GM21423 (cell line): ENCODE results near the gene DNAJA1.
"Not testable (repeated sequence)": the region's sequence is repeated elsewhere in the genome, so short reads cannot be mapped to it uniquely, and the experiment has no call there.

Experiments
- ATAC-seq: cut with Tn5 transposase; IDR thresholded peaks from one replicate; pipeline ENCODE4 v1.9.1; 2021; ENCODE audit warnings: mild to moderate bottlenecking, moderate library complexity; ENCODE audit not compliant: unreplicated experiment

Gene DNAJA1

DNA sequence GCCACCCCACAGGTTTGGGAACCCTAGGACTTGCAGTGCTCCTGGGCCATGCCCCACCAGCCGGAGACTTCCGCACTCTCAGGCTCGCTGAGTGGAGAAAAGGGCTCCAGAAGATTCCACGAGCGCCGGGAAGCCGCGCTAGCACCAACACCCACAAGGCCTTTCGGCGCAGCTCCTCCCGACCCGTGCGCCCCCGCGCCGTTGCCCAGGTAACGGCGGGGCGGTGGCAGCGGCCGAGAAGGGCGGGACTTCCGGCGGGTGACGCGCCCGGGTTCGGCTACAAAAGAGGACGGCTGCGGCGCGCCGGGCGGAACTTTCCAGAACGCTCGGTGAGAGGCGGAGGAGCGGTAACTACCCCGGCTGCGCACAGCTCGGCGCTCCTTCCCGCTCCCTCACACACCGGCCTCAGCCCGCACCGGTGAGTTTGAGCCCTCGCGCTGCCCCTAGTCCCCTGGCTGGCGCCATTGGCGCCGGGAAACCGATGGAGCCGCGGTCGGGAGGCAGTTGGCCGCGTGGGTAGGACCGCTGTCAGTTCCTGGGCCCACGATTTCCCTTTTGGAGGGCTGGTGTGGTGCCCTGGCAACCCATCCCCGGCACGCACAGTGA is at the start of gene DNAJA1:
Gene DNAJA1 (plus strand): TSS at position 308 of the 606 bp plus-strand sequence. CDS start 1,212 bp downstream, outside the sequence.
- ATAC-seq, result peak; percentile 92

DNA sequence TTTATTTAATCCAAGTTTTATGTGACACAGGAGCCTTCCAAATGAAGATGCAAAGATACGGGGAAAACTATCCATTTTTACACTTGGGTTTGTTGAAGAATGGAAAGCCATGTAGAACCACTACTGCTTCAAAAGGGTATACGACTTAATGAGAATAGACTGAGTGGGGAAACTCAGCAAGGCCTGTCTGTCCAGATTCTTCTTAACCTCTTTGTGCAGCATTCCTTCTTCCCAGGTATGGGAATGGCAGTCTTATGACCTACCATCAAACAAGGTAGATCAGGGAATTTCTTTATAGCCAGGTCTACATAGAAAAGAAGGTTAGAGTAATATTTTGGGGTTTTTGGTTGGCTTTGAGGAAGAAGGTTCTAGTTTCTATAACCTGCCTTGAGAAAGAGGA is 47.0 kb upstream of the DNAJA1 start:
- no peak for ATAC-seq

DNA sequence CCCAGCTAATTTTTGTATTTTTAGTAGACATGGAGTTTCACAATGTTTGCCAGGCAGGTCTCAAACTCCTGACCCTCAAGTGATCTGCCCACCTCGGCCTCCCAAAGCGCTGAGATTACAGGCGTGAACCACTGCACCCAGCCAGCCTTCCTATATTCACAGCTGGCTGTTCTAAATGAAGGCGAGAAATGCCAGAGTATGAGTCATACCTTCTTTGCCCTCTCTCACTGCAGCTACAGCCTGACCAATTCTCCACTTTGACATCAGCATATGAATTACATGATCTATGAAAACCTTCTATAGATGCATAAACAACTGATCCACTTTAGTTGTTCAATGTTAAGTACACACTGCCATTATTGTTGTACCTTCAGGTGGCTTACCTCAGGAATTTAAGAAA is 38.1 kb upstream of the DNAJA1 start:
- ATAC-seq, result no peak

DNA sequence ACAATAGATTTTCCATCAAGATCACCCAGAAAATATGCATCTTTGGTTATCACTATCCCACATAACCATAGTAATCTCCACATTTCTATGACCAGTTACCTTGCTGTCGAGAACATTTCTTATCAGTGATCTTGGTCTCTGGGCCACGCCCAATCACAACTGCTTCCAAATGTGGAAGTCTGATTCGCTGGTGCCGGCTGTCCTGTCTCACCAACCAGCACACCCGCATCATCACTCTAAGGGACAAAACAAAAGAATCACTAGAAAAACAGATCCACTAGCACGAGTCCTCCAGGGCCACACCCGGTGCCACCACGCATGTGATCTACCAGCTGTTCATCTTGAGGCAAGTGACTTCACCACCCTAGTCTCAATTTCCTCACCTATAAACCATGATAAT is 35.4 kb upstream of the DNAJA1 start:
- ATAC-seq, result no peak

DNA sequence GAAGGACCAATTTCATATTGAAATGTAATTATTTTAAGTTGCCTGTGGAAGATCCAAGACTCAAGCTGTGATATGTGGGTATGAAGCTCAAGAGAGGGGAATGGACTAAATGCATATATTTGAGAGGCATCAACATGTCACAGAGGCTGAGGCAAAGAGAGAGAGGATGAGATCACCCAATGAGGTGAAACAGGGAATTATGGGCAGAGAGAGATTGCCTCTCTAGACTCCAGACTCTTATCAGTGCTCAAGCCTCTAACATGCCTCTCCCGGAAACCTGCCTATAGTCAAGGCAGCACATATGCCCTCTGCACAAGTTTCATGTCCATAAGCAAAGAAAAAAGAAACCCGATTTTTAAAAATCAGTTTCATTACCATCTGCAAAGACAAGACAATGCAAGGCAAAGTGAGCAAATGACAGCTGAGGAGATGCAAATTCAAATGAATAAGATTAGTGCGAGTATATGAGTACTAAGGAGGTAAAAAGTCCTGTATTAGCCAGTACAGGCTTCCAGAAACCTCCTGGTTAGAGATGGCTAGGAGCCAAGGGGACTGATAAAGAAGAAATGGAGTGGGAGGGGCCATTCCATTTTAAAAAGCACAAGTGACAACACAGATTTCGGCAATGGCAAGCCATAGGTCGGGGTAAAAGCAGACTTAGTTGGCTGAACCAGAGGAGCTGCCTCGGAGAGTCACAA is 33.0 kb upstream of the DNAJA1 start:
- ATAC-seq, result no peak

DNA sequence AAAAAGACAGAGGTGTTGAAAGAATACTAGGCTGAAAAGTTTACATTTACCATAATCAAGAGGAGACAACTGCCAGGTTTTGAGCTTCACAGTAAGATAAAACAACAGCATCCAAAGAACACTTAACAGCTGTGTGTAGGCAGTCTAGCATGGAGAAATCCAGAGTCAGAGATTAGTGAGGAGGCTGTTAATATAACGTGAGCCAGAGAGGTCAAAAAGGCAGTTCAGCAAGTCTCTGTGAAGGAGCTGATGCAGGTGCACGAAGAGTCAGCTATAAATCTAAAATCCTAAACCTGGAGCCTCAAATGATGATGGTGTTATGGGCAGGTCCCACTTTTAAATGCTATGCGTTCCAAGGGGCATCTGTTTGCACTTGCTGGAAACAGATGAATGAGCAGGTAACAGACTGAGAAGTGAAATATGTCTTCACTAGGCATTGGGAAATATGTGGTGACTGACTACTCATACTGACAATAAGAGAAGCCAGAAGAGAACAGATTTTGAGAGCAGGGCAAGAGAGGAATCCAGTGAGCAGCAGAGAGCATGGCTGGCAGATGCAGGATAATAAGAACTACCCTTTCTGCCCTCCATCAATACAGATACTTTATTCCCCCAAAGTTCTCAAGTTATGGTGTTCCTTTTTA is 32.4 kb upstream of the DNAJA1 start:
- no peak for ATAC-seq

DNA sequence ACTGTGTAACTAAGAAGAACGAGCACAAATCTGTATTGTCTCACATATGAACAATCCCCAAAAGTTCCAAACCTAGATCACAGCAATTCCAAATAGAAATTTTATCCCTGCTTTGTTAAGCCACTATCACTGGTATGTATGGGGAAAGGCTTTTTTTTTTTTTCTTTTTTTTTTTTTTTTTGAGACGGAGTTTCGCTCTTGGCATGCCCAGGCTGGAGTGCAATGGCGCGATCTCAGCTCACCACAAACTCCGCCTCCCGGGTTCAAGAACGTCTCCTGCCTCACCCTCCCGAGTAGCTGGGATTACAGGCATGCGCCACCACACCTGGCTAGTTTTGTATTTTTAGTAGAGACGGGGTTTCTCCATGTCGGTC is 24.4 kb upstream of the DNAJA1 start:
- not testable (repeated sequence) for ATAC-seq

DNA sequence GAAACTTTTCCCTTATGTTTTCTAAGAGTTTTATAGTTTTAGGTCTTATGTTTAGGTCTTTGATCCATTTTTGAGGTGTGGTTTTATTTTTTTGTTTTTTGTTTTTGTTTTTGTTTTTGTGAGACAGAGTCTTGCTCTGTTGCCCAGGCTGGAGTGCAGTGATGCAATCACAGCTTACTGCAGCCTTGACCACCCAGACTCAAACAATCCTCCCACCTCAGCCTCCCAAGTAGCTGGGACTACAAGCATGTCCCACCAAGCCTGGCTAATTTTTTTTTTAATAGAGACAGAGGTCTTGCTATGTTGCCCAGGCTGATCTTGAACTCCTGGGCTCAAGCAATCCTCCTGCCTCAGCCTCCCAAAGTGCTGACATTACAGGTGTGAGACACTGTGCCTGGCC is 19.7 kb upstream of the DNAJA1 start:
- not testable (repeated sequence) for ATAC-seq

DNA sequence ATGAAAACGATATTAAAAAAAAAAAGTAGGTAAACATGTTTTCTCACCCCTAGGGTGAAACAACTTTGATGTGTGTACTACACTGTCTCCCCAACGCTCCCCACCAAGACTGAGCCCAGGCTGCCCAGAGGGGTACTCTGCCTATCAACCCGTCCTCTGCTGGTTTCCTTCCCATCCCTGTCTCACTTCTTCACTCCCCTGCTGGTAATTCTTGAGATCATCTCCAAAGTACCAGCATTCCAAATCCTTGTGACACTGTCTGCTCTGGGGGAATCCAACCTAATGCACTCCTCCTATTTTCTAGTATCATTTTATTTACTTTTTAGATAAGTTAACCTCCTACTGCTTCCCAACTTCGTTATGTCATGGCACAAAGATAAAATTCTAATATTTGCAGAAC is 17.3 kb upstream of the DNAJA1 start:
- no peak for ATAC-seq

DNA sequence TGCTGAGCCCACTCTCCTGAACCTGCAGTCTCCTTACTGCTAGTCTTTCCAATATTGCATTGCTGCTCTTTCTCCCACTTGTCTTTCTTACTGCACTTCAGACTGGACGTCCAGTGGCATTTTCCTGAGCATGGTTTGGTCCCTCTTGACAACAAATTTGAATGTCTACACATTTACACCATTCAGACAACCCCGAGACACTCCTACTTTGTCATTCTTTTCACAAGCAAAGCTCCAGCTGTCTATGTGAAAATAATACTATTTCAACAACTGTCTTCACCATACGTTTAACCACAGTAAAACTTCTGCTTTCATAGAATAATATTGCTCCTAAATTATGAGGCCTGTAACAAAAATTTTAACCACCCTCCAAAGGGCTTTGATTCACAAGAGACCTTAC is 13.2 kb upstream of the DNAJA1 start:
- no peak for ATAC-seq

DNA sequence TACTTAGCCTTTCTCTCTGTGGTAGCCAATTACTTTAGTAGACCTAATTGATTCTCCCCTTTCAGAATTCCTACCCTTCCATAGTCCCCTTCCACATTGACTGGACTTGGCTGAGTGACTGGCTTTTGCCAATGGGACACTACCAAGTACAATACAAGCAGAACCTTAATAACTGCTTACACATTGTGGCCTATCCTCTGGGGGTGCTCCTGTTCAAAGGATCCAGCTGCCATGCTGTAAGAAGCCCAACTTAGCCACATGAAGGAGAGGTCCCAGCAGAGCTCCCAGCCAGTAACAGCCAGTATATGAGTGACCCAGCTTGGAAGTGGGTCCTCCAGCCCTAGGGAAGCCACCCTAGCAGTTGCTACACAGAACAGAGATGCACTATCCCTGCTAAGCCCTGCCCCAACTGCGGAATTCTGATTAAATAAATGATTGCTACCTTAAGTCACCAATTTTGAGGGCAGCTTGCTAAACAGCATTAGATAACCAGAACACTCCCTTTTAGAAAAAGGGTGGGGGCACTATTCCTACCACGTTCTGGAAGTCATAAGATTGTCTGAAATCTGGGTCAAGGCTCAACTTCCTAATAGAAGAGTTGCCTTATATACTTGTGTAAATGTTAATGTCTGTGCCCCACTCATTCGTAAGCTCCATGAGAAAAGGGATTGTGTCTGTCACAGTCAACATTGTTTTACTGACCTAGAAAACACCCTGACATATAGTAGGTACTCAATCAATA is 12.6 kb upstream of the DNAJA1 start:
- no peak for ATAC-seq

DNA sequence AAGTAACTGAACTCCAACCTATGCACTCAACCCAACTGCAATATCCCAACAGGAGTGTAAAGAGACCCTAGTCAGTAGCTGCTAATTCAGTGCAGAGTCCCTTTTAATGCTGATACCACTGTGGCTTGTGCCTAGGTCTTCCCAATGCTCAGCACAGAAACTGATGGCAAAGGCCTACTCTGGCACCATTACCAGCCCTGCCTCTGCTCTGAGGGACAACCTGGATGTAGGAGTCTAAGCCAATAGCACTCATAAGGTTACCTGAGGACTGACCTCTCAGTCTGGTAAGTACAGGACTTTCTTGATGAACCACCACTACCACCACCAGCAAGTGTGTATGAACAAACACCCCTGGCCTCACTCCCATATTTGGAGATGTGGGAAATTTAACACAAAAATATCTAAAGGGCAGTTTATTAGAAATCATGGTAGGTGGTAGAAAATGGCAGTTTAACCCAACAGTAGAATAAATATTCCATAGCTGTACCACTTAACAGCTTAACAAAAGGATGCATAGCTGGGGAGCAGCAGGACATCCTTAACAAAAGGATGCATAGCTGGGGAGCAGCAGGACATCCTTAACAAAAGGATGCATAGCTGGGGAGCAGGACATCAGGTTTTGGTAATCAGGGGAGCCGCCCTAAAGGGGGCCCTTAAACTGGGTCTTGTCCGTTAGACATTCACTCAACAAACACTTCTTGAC is 11.0 kb upstream of the DNAJA1 start:
- no peak for ATAC-seq

DNA sequence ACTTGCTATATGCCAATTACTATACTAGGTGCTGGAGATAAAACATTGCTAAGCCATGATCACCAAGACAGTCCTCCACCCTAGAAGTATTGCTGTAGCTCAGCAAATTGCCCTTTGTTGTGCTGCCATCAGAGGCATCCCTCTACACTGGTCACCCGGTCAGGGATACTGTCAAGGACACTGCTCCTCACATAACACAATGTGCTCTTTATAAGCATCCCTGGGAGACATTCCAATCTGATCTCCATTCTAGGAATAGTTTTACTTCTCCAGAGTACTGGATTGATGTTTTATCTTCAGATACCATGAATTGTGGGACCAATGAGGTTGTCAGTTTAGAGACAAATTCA is 10.4 kb upstream of the DNAJA1 start:
- no peak for ATAC-seq

DNA sequence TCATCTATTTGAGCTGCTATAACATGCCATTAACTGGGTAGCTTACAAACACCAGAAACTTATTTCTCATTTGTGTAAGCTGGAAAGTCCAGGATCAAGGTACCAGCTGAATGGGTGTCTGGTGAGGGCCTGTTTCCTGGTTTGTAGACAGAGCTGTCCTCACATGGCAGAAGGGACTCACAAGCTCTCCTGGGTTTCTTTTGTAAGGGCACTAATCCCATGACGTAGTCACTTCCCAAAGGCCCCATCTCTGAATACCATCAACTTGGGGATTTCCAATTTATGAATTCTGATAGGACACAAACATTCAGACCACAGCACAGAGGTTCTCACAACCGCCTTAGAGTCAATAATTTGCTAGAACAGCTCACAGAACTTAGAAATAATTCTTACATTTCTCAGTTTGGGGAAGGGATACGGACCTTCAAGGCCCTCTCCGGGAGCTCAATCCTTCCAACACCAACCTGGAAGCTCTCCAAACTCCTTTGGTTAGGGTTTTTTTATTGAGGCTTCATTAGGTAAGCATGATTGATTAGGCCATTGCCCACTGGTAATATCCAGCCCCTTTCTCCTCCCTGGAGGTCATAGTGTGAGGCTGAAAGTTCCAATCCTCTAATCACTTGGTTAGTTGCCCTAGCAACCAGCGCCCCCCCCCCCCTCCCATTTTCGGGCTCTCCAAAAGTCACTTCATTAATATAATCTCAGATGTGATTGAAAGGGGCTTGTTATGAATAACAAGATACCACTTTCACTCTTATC is 7.6 kb upstream of the DNAJA1 start:
- ATAC-seq, result peak; percentile 62

DNA sequence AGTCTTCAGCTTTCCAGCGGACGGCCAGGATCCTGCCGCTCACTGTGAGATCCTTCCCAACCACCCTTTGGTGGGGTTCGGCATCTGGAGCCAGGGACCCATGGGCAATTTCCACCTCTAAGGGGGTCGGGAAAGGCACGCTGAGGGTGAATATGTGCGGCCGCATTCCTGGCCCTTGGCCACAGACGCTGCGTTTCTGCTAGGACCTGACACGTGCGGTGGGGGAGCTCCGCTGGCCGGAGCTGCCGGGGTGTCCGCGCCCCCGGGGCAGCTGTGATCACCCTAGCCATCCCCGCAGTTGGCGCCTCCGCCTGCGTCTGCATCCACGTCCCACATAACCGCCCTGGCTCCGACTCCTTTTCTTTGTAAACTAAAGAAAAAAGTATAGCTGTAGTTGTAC is 5.3 kb upstream of the DNAJA1 start:
- no peak for ATAC-seq

DNA sequence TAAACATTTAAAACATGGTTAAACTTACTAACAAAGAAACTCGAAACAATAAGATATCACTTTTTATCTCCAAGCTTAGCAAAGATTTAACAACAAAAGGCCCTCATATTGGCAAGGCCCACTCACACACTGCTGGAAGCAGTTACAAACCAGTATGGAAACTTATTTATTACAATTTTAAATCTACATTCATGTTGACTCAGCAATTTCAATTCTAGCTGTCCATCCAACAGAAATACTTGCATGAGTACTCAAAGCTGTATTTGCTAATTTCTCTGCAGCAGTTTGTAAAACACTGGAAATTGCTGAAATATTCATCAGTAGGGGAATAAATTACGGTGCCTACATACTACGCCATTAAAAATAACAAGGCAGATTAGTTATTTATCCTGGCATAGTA is 2.8 kb upstream of the DNAJA1 start:
- ATAC-seq, result no peak

DNA sequence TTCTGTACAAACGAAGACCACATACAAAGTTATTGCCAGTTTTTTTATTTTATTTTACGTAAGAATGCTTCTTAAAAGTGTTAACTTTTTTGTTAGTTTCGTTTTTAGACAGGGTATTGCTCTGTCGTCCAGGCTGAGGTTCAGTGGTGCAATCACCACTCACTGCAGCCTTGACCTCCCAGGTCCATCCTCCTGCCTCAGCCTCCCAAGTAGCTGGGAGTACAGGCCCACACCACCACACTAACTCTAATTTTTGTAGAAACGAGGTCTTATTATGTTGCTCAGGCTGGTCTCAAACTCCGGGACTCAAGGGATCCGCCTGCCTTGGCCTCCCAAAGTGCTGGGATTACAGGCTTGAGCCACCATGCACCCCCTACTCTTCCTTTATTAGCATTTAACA is 2.3 kb upstream of the DNAJA1 start:
- no peak for ATAC-seq

DNA sequence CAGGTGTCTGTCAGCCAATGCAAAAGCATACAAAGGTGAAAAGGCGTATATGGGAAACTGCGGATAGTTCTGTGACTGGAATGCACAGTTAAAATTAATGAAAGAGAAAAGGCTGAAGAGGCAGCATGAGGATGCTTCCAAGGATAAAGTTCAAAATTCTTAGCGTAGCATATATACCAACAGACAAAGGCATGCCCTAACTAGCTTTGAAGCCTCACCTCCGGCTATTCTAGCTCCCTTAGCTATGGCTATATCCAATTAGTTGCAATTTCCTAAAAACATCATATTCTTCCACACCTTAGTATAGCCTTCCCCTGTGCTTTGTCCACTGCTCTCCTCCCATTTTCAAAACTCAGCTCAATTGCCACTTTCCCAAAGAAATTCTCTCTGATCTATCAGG is 1.4 kb upstream of the DNAJA1 start:
- no peak for ATAC-seq

DNA sequence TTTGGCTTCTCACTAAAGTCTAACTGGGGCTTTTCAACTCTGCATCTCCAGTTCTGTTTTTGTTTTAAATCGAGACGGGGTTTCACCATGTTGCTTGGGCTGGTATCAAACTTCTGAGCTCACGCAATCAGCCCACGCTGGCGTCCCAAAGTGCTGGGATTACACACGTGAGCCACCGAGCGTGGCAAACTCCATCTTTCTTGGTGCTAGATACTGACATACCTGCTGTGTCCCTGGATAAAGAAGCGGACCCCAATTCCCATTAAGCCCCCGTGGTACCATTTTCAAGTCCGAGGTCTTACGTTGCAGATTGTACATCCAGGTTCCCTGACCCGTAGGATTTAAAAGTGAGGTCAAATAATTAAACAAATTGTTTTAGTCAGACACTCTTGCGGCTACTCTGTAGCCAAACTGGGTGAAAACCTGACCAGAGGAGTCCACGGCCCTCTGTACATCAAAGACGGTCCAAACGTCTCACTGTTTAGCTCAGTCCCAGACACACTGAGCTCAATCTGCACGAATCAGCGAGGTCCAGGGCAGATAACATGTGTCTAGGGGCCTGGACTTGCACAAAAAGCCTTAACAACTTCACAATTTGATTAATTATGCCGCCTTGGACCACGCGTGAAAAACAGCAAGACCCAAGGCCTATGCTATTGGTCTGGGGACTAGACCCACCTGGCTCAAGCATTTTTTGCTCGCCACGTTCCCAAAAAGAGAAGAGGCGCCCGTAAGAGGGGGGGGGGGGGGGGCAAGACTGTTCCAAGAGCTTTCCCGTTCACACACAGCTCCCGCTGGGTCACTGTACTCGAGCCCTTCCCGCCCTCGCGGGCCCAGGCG is 727 bp upstream of the DNAJA1 start:
- ATAC-seq, result no peak
